ENCODE results near the gene HGF. TPM values are rescaled to one million over a fixed set of nuclear protein-coding genes. Genes with fewer than 3 reads are reported as not detected.
"Not testable (repeated sequence)": the region's sequence is repeated elsewhere in the genome, so short reads cannot be mapped to it uniquely, and the experiment has no call there.

HGF gene
- total RNA-seq, 4 donors from 2014 or later, result 9.7 to 31.4 (median 12.6) TPM

DNA sequence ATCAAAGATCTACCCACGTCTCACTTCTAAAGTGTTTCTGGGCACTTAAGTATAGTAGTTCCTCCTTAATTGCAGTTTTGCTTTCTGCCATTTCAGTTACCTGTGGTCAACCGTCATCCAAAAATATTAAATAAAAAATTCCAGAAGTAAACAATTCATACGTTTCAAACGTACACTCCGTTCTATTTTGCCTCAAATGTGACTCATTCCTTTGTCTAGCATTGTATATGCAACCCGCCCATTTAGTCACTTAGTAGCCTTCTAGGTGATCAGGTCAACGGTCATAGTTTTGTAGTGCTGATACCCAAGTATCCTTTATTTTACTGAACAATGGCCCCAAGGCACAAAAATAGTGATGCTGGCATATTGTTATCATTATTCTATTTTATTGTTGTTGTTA is 33.8 kb downstream of the HGF start:
- no peak for DNase-seq
- no peaks in the 10 kb centered on the region for H3K4me1 ChIP-seq
- no peaks in the 10 kb centered on the region for H3K9me3 ChIP-seq
- H3K27ac ChIP-seq, result no peak overlapping the region
- TF ChIP-seq, protein P1, sequence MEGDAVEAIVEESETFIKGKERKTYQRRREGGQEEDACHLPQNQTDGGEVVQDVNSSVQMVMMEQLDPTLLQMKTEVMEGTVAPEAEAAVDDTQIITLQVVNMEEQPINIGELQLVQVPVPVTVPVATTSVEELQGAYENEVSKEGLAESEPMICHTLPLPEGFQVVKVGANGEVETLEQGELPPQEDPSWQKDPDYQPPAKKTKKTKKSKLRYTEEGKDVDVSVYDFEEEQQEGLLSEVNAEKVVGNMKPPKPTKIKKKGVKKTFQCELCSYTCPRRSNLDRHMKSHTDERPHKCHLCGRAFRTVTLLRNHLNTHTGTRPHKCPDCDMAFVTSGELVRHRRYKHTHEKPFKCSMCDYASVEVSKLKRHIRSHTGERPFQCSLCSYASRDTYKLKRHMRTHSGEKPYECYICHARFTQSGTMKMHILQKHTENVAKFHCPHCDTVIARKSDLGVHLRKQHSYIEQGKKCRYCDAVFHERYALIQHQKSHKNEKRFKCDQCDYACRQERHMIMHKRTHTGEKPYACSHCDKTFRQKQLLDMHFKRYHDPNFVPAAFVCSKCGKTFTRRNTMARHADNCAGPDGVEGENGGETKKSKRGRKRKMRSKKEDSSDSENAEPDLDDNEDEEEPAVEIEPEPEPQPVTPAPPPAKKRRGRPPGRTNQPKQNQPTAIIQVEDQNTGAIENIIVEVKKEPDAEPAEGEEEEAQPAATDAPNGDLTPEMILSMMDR (IDR thresholded peaks at IDR 0.05), result no peak
- TF ChIP-seq POLR2A (IDR thresholded peaks at IDR 0.05), result no peak
- H3K27me3 ChIP-seq, result no peaks in the 10 kb centered on the region
- intact Hi-C loops (cut with DNase I), result no loop called here
- H3K4me3 ChIP-seq (replicated peaks in 1 of 3), result no peak overlapping the region
- H3K36me3 ChIP-seq, result no peaks in the 10 kb centered on the region
- 82 to 93% methylated on average over 7 of the region's 7 CpGs for WGBS, 2 donors

DNA sequence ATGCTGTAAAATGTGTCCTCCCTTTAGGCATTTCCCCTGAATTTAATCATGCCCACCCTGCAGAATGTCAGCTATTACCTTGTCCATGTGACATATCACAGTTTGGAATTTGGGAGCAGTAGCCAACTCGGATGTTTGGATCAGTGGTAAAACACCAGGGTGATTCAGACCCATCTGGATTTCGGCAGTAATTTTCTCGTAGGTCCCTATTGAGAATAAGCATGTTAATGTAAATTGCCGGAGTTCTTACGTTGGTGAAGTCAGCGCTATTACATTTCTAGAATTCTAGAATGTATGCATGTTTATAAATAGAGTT is 44.1 kb downstream of the HGF start:
- Histone ChIP-seq H3K27me3 (no peaks in the 10 kb centered on the region), H3K4me1 (no peaks in the 10 kb centered on the region), H3K4me3 (replicated peaks in 1 of 3) (no peak overlapping the region), H3K9me3 (no peaks in the 10 kb centered on the region), H3K36me3 (no peaks in the 10 kb centered on the region), H3K27ac (no peak overlapping the region)
- no peak for DNase-seq
- TF ChIP-seq, protein P1 (IDR thresholded peaks at IDR 0.05), result no peak
- no peak for TF ChIP-seq POLR2A (IDR thresholded peaks at IDR 0.05)
- intact Hi-C loops (cut with DNase I), result no loop called here
- 81 to 86% methylated on average over 6 of the region's 6 CpGs for WGBS, 2 donors

DNA sequence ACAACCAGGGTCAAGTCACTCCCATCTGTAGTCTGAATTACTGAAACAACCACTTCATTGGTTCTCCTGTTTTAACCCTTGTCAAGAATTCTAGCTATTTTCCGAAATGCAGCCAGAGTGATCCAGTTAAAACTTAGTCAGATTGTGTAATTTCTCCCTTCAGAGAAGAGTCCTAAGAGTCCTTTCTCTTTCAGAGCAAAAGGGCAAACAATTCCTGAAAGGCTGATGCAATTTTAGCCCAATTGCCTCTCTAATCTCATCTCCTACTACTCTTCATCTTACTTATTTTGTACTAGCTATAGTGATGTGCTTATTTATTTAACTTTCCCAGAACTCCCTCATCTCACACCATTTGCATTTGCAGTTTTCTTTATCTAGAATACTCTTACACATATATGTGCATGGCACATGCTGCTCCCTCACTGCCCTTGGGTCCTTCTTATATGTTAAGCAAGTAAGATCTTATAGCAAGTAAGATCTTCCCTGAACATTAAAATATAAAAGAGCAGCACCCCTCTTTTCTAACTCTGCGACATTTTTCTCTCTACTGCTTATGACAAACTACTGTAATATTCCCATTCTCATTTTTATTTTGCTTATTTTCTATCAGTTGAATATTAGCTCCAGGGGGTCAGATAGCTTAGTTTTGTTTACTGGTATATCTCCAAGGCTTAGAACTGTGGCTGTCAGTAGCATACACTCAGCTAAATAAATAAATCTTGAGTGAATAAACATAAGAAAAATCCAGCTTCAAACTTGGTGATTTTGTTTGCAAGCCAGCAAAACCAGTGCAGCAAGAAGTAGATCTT is 44.6 kb downstream of the HGF start:
- no peak for DNase-seq
- Histone ChIP-seq H3K27me3 (no peaks in the 10 kb centered on the region), H3K4me3 (replicated peaks in 1 of 3) (no peak overlapping the region), H3K27ac (no peak overlapping the region), H3K4me1 (no peaks in the 10 kb centered on the region), H3K9me3 (no peaks in the 10 kb centered on the region), H3K36me3 (no peaks in the 10 kb centered on the region)
- TF ChIP-seq, protein P1 (IDR thresholded peaks at IDR 0.05), result no peak
- TF ChIP-seq POLR2A (IDR thresholded peaks at IDR 0.05), result no peak
- intact Hi-C loops (cut with DNase I), result no loop called here
- WGBS, 2 donors, result 97 to 98% methylated on average over 2 of the region's 2 CpGs

DNA sequence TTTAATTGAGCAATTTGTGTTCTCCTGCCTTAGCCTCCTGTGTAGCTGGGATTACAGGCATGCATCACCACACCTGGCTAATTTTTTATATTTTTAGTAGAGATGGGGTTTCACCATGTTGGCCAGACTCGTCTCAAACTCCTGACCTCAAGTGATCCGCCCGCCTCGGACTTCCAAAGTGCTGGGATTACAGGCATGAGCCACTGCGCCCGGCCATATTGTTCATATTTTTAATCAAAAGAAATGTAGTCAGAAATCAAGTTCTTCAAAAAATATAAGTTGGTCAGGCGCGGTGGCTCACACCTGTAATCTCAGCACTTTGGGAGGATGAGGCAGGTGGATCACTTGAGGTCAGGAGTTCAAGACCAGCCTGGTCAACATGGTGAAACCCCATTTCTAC is 47.6 kb downstream of the HGF start:
- H3K36me3 ChIP-seq; H3K27me3 ChIP-seq; H3K4me1 ChIP-seq; H3K9me3 ChIP-seq; DNase-seq; intact Hi-C loops (cut with DNase I); H3K27ac ChIP-seq; H3K4me3 ChIP-seq (replicated peaks in 1 of 3): not testable (repeated sequence)
- WGBS, 2 donors, result 94 to 99% methylated on average over 8 of the region's 8 CpGs

DNA sequence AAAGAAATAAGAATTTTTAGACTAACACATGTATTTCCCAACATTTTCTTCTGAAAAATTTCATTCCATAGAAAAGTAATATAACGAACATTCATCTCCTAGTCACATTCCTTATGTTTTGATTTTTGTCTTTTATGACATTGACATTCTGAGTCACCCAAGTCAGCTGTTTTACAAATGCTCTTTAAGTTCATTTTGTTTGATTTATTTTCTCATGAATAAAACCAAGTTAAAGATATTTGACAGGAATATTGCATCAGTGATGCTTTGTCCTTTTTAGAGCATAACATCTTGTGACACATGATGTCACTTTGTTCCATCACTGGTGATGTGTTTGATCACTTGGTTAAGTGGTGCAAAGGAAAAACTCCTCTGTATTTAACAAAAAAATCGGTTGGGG is 48.4 kb downstream of the HGF start:
- Histone ChIP-seq H3K36me3 (no peaks in the 10 kb centered on the region), H3K27ac (no peak overlapping the region), H3K4me3 (replicated peaks in 1 of 3) (no peak overlapping the region), H3K9me3 (no peaks in the 10 kb centered on the region), H3K4me1 (no peaks in the 10 kb centered on the region), H3K27me3 (no peaks in the 10 kb centered on the region)
- intact Hi-C loops (cut with DNase I), result no loop called here
- no peak for DNase-seq
- TF ChIP-seq POLR2A (IDR thresholded peaks at IDR 0.05), result no peak
- TF ChIP-seq, protein P1 (IDR thresholded peaks at IDR 0.05), result no peak
- 85 to 92% methylated on average over 2 of the region's 2 CpGs for WGBS, 2 donors
